HepG2 (cell line): ENCODE data around the gene CDC20. TPM values are rescaled to one million over a fixed set of nuclear protein-coding genes. Genes with fewer than 3 reads are reported as not detected.

Experiments used
- FOXP1 ChIP-seq, 2 experiments: fragments of 450-650 bp in 1 of 2; IDR thresholded peaks; 2 replicates each; pipeline ENCODE4 v1.6.1; 2017 to 2018; ENCODE audit warnings: antibody characterized with exemption in 1 of 2
- KLF6 ChIP-seq: IDR thresholded peaks from 2 replicates; pipeline ENCODE4 v1.8.0; 2016; ENCODE audit warnings: missing biosample characterization, missing genetic modification reagents
- NFATC3 ChIP-seq: sonication (generic); formaldehyde crosslinking; IDR thresholded peaks from 2 replicates; pipeline ENCODE4 v1.5.1; 2020; ENCODE audit warnings: mild to moderate bottlenecking, missing genetic modification reagents
- PAX8 ChIP-seq: sonication (generic); formaldehyde crosslinking; IDR thresholded peaks from 2 replicates; pipeline ENCODE4 v1.8.0; 2022; ENCODE audit warnings: mild to moderate bottlenecking, missing genetic modification reagents, borderline replicate concordance
- ZBTB26 ChIP-seq: IDR thresholded peaks from 2 replicates; pipeline ENCODE4 v1.6.1; 2016; ENCODE audit warnings: missing compliant biosample characterization, missing genetic modification reagents, borderline replicate concordance
- ZNF496 ChIP-seq: sonication (generic); formaldehyde crosslinking; IDR thresholded peaks from 2 replicates; pipeline ENCODE4 v1.8.1; 2023; ENCODE audit warnings: mild to moderate bottlenecking, moderate library complexity, missing genetic modification reagents; ENCODE audit not compliant: insufficient replicate concordance
- ZNF614 ChIP-seq: IDR thresholded peaks from 2 replicates; pipeline ENCODE4 v1.6.1; 2018; ENCODE audit warnings: missing biosample characterization, missing genetic modification reagents, inconsistent platforms, borderline replicate concordance
- ZNF674 ChIP-seq: sonication (generic); formaldehyde crosslinking; IDR thresholded peaks from 2 replicates; pipeline ENCODE4 v1.5.0; 2020; ENCODE audit warnings: low read depth, mild to moderate bottlenecking, missing genetic modification reagents
- ZNF839 ChIP-seq: sonication (generic); formaldehyde crosslinking; IDR thresholded peaks from 2 replicates; pipeline ENCODE4 v1.4.0; 2020; ENCODE audit warnings: missing genetic modification reagents, mild to moderate bottlenecking, borderline replicate concordance
- polyA plus RNA-seq, 8 experiments: library from polyadenylated mRNA; depleted of rRNA in 3 of 8; stranded (reverse) in 7 of 8; unstranded in 1 of 8; fragments of >200 nt; fragmentation: Illumina TruSeq in 4 of 8; extraction: Trizol in 4 of 8; gene quantifications; 2 replicates each; pipeline versions ENCODE4 v1.2.1 to v1.2.3, GENCODE V29; 2011 to 2016; ENCODE audit warnings: low read depth in 4 of 8, missing spikeins in 1 of 8, mixed read lengths in 1 of 8; ENCODE audit not compliant: insufficient read depth in 1 of 8
- total RNA-seq, 5 experiments: library from RNA; depleted of rRNA; stranded (reverse); fragments of >200 nt; fragmentation: Illumina TruSeq; extraction: Trizol; gene quantifications; 2 replicates each; pipeline ENCODE4 v1.2.3, GENCODE V29; 2016; ENCODE audit warnings: low read depth in 1 of 5
- TF ChIP-seq, protein P1 (sequence below): sonication (generic); formaldehyde crosslinking; IDR thresholded peaks from 2 replicates; pipeline ENCODE4 v1.5.1; 2020; ENCODE audit warnings: mild to moderate bottlenecking, missing genetic modification reagents, borderline replicate concordance
- TF ChIP-seq, protein P2 (sequence below): sonication (generic); formaldehyde crosslinking; IDR thresholded peaks from 2 replicates; pipeline ENCODE4 v1.5.0; 2020; ENCODE audit warnings: missing genetic modification reagents, mild to moderate bottlenecking, borderline replicate concordance
- TF ChIP-seq, protein P3 (sequence below): sonication (generic); formaldehyde crosslinking; IDR thresholded peaks from 2 replicates; pipeline ENCODE4 v1.4.0; 2020; ENCODE audit warnings: missing genetic modification reagents
- TF ChIP-seq, protein P4 (sequence below): sonication (generic); formaldehyde crosslinking; IDR thresholded peaks from 2 replicates; pipeline ENCODE4 v1.8.1; 2023; ENCODE audit warnings: missing genetic modification reagents, mild to moderate bottlenecking, borderline replicate concordance
- TF ChIP-seq, protein P5 (sequence below): sonication (generic); formaldehyde crosslinking; IDR thresholded peaks from 2 replicates; pipeline ENCODE4 v1.5.1; 2020; ENCODE audit warnings: mild to moderate bottlenecking, missing genetic modification reagents, moderate library complexity
- TF ChIP-seq, protein P6 (sequence below): sonication (generic); formaldehyde crosslinking; IDR thresholded peaks from 2 replicates; pipeline ENCODE4 v1.8.0; 2022; ENCODE audit warnings: mild to moderate bottlenecking, missing genetic modification reagents, borderline replicate concordance
- TF ChIP-seq, protein P7 (sequence below): sonication (generic); formaldehyde crosslinking; IDR thresholded peaks from 2 replicates; pipeline ENCODE4 v1.4.0; 2020; ENCODE audit warnings: missing genetic modification reagents

The CDC20 gene
- total and polyA plus RNA-seq, 2 of the 13 experiments (the other 11 are each of a cell fraction or from before 2014, with no cell fraction given), result 57.9 to 90.0 TPM

GRCh38 chr1:43389326-43390313, 30.8 kb downstream of the CDC20 start, which contains the start of the genes MED8 and SZT2 (continued):
- TF ChIP-seq, protein P1, sequence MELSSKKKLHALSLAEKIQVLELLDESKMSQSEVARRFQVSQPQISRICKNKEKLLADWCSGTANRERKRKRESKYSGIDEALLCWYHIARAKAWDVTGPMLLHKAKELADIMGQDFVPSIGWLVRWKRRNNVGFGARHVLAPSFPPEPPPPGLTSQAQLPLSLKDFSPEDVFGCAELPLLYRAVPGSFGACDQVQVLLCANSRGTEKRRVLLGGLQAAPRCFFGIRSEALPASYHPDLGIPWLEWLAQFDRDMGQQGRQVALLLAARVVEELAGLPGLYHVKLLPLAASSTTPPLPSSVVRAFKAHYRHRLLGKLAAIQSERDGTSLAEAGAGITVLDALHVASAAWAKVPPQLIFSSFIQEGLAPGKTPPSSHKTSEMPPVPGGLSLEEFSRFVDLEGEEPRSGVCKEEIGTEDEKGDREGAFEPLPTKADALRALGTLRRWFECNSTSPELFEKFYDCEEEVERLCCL, result no peak
- TF ChIP-seq NFATC3, result no peak; the same call in 1 of the 2 replicates
- TF ChIP-seq, protein P2, sequence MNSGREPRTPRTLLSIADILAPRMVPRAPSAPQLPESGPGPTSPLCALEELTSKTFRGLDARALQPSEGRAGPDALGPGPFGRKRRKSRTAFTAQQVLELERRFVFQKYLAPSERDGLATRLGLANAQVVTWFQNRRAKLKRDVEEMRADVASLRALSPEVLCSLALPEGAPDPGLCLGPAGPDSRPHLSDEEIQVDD (CRISPR knock-in tag), result no peak
- TF ChIP-seq, protein P3, sequence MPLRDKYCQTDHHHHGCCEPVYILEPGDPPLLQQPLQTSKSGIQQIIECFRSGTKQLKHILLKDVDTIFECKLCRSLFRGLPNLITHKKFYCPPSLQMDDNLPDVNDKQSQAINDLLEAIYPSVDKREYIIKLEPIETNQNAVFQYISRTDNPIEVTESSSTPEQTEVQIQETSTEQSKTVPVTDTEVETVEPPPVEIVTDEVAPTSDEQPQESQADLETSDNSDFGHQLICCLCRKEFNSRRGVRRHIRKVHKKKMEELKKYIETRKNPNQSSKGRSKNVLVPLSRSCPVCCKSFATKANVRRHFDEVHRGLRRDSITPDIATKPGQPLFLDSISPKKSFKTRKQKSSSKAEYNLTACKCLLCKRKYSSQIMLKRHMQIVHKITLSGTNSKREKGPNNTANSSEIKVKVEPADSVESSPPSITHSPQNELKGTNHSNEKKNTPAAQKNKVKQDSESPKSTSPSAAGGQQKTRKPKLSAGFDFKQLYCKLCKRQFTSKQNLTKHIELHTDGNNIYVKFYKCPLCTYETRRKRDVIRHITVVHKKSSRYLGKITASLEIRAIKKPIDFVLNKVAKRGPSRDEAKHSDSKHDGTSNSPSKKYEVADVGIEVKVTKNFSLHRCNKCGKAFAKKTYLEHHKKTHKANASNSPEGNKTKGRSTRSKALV, result 0 out of 2 replicates have a peak, but pooled peaks have one; percentile 11
- TF ChIP-seq KLF6, result no peak; the same call in 1 of the 2 replicates
- TF ChIP-seq, protein P4, sequence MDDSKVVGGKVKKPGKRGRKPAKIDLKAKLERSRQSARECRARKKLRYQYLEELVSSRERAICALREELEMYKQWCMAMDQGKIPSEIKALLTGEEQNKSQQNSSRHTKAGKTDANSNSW (CRISPR knock-in tag), result peak; percentile 62; the same call in 1 of the 2 replicates
- TF ChIP-seq ZNF839 (CRISPR knock-in tag), result no peak
- TF ChIP-seq, protein P5, sequence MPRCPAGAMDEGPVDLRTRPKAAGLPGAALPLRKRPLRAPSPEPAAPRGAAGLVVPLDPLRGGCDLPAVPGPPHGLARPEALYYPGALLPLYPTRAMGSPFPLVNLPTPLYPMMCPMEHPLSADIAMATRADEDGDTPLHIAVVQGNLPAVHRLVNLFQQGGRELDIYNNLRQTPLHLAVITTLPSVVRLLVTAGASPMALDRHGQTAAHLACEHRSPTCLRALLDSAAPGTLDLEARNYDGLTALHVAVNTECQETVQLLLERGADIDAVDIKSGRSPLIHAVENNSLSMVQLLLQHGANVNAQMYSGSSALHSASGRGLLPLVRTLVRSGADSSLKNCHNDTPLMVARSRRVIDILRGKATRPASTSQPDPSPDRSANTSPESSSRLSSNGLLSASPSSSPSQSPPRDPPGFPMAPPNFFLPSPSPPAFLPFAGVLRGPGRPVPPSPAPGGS (CRISPR knock-in tag), result peak; percentile 49; the same call in 1 of the 2 replicates
- TF ChIP-seq ZNF496 (CRISPR knock-in tag), result no peak
- TF ChIP-seq ZNF674 (CRISPR knock-in tag), result no peak
- no peak for TF ChIP-seq PAX8
- TF ChIP-seq, protein P6, sequence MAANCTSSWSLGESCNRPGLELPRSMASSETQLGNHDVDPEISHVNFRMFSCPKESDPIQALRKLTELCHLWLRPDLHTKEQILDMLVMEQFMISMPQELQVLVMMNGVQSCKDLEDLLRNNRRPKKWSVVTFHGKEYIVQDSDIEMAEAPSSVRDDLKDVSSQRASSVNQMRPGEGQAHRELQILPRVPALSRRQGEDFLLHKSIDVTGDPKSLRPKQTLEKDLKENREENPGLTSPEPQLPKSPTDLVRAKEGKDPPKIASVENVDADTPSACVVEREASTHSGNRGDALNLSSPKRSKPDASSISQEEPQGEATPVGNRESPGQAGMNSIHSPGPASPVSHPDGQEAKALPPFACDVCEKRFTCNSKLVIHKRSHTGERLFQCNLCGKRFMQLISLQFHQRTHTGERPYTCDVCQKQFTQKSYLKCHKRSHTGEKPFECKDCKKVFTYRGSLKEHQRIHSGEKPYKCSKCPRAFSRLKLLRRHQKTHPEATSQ (CRISPR knock-in tag), result peak; percentile 66; the same call in 1 of the 2 replicates
- 0 out of 2 replicates have a peak, but pooled peaks have one; percentile 59 for TF ChIP-seq ZNF614 (CRISPR knock-in tag)
- TF ChIP-seq, protein P7, sequence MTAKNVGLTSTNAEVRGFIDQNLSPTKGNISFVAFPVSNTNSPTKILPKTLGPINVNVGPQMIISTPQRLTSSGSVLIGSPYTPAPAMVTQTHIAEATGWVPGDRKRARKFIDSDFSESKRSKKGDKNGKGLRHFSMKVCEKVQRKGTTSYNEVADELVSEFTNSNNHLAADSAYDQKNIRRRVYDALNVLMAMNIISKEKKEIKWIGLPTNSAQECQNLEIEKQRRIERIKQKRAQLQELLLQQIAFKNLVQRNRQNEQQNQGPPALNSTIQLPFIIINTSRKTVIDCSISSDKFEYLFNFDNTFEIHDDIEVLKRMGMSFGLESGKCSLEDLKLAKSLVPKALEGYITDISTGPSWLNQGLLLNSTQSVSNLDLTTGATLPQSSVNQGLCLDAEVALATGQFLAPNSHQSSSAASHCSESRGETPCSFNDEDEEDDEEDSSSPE, result peak; percentile 75
- TF ChIP-seq FOXP1 (IDR thresholded peaks at IDR 0.05), result no peak
- TF ChIP-seq FOXP1 (CRISPR knock-in tag; IDR thresholded peaks at IDR 0.05), result no peak
- TF ChIP-seq ZBTB26, result peak; percentile 13; the same call in 1 of the 2 replicates
